Esophagus squamous epithelium (tissue), 5 donors: ENCODE data around the gene CNTN2. TPM values are rescaled to one million over a fixed set of nuclear protein-coding genes. Genes with fewer than 3 reads are reported as not detected.

Experiments
- DNase-seq: peaks from one replicate; lab custom pipeline; 2025; lab: John Stamatoyannopoulos, UW
- H3K27ac ChIP-seq, 4 donors: fragments of 200-600 bp; sonication (generic); one replicate each; pipeline ENCODE4 v1.5.1; 2016 to 2019; ENCODE audit warnings: mild to moderate bottlenecking in 1 of 4
- H3K27me3 ChIP-seq, 4 donors: fragments of 200-600 bp; sonication (generic); 1 replicate in 3 of 4; 2 replicates in 1 of 4; pipeline versions ENCODE4 v1.5.1 to v1.6.0; 2017 to 2021; ENCODE audit warnings: antibody characterized with exemption in 1 of 4
- H3K36me3 ChIP-seq, 3 donors: fragments of 200-600 bp; sonication (generic); one replicate each; pipeline ENCODE4 v1.5.1; 2016 to 2019
- H3K4me1 ChIP-seq, 3 donors: fragments of 200-600 bp; sonication (generic); one replicate each; pipeline ENCODE4 v1.5.1; 2017 to 2019
- H3K4me3 ChIP-seq, 4 donors: fragments of 200-600 bp; sonication (generic); 1 replicate in 3 of 4; 2 replicates in 1 of 4; pipeline ENCODE4 v1.5.1; 2016 to 2019; ENCODE audit warnings: mild to moderate bottlenecking in 2 of 4, moderate library complexity in 1 of 4
- H3K9me3 ChIP-seq, 3 donors: fragments of 200-600 bp; sonication (generic); one replicate each; pipeline ENCODE4 v1.5.1; 2016 to 2019
- POLR2A ChIP-seq, 4 donors: fragments of 450-650 bp; IDR thresholded peaks; one replicate each; pipeline ENCODE4 v1.6.1; 2017; ENCODE audit warnings: antibody characterized with exemption in 4 of 4, mild to moderate bottlenecking in 4 of 4, moderate library complexity in 3 of 4
- WGBS, 2 donors: methylation state at CpG; one replicate each; pipeline ENCODE4 v1.1.5; 2018; 5-methylcytosine and 5-hydroxymethylcytosine counted together
- intact Hi-C: fragments of 100-400 bp; cut with DNase I; formaldehyde crosslinking; loops from one replicate; pipeline ENCODE4 v1.15.0; 2022
- total RNA-seq, 4 donors: library from RNA; depleted of rRNA; stranded (reverse); fragments of >200 nt; gene quantifications; one replicate each; pipeline ENCODE4 v1.1.0, GENCODE V29; 2016
- TF ChIP-seq, protein P1 (sequence below), 6 experiments: fragments of 450-650 bp in 4 of 6; fragments of 200-600 bp in 2 of 6; sonication (generic) in 2 of 6; IDR thresholded peaks; one replicate each; pipeline ENCODE4 v1.5.1; 2016 to 2019; ENCODE audit warnings: antibody characterized with exemption in 6 of 6, mild to moderate bottlenecking in 4 of 6, moderate library complexity in 4 of 6
- donor health status: DM: yes; HTN: yes; CAD: no.

Gene CNTN2
- total RNA-seq, 4 donors from 2014 or later, result 0.19 TPM; not detected in 3

DNA sequence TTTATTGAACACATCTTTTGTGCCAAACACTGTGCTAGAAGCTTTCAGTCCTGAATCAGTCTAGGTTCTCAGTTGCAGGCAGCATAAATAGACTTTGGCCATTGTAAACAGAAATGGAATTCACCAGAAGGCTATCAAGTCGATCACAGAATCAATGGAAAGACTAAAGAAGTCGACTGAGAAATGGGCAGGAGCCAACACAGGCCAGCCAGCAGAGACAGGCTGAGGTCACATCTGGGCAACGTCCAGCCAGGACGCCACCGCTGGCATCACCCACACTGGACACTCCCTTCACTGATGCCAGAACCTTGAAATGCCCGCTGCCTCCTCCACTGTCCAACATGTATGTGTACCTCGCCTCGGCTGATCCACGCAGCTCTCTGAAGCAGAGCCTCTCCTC is 5.5 kb upstream of the CNTN2 start:
- H3K27me3 ChIP-seq, result peaks cover 0 to 90% (median 0%) of the 10 kb centered on the region in 4 donors
- intact Hi-C loops, result no loop called here
- no peak for TF ChIP-seq POLR2A (IDR thresholded peaks at IDR 0.05)
- TF ChIP-seq, protein P1, sequence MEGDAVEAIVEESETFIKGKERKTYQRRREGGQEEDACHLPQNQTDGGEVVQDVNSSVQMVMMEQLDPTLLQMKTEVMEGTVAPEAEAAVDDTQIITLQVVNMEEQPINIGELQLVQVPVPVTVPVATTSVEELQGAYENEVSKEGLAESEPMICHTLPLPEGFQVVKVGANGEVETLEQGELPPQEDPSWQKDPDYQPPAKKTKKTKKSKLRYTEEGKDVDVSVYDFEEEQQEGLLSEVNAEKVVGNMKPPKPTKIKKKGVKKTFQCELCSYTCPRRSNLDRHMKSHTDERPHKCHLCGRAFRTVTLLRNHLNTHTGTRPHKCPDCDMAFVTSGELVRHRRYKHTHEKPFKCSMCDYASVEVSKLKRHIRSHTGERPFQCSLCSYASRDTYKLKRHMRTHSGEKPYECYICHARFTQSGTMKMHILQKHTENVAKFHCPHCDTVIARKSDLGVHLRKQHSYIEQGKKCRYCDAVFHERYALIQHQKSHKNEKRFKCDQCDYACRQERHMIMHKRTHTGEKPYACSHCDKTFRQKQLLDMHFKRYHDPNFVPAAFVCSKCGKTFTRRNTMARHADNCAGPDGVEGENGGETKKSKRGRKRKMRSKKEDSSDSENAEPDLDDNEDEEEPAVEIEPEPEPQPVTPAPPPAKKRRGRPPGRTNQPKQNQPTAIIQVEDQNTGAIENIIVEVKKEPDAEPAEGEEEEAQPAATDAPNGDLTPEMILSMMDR (IDR thresholded peaks at IDR 0.05), result no peak
- H3K9me3 ChIP-seq, result no peaks in the 10 kb centered on the region
- H3K36me3 ChIP-seq, result no peaks in the 10 kb centered on the region
- 77 to 83% methylated on average over 9 of the region's 9 CpGs for WGBS, 2 donors
- no peaks in the 10 kb centered on the region for H3K4me1 ChIP-seq
- H3K4me3 ChIP-seq, result no peak overlapping the region
- no peak overlapping the region for H3K27ac ChIP-seq
- DNase-seq, result no peak

DNA sequence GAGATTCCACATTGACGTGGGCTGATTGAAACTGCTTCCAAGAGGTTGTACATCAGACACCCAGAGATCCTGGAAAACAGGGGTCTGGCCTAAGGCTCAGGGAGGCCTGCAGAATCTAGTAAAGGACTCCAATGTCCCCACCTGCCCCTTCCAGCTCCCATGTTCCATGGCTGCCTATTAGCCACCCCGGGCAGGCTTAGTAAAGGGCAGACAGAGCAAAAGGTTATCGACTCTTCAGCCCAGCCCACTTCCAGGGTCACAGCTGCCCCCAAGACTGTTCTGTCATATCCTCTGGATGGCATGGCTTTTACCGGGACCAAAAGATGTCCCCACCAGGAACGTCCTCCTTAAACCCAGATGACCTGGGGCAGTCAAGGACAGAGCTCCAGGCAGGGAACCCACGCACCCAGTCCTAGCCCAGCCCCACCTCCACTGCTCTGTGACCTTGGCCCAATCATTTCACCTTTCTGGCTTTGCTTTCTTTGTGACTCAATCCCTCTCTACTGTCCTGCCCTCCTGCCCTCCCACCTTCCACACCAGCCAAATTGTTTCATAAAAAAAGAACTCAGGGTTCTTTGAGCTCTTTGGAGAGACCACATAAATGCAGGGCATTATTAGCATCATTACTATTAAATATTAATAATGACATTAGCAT is 4.8 kb upstream of the CNTN2 start:
- Histone ChIP-seq H3K27me3 (peaks cover 0 to 90% (median 2%) of the 10 kb centered on the region in 4 donors), H3K36me3 (no peaks in the 10 kb centered on the region), H3K27ac (no peak overlapping the region), H3K4me3 (no peak overlapping the region), H3K4me1 (peaks cover 0 to 7% (median 0%) of the 10 kb centered on the region in 3 donors), H3K9me3 (no peaks in the 10 kb centered on the region)
- TF ChIP-seq, protein P1 (IDR thresholded peaks at IDR 0.05), result no peak
- no peak for TF ChIP-seq POLR2A (IDR thresholded peaks at IDR 0.05)
- DNase-seq, result no peak
- 69% methylated on average over 2 to 6 of the region's 6 CpGs for WGBS, 2 donors
- intact Hi-C loops, result no loop called here

DNA sequence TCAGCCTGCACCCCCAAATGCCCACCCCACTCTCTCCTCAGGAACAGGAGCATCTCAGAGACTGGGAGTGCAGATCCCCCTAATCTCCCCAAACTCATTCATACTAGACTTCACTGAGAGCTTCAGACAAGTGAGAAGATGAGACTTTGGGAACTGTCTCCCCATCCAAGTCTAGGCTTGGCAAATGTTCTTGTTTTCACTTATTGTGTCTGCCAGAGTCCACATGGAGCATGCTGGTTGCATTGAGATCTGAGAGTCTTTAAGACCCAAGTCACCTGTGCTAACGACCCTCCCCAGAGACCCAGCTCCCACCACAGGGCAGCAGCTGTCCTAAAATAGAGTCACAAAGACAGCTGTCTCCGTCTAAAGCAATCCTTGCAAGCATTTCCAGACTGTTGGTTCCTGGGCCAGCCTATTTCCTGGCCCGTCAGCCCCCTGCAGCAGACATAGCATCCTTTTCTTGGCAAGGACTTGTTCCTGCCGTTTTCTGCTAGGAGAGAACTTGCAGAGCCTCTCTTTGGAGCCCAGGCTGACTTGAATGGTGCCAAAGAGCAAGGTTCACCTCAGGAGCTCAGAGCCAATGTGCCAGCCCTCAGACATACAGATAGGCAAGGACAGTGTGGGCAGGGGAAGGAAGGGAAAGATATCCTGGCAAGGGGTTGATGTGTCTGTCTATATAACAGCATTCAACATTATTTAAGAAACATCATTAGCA is 1.9 kb upstream of the CNTN2 start:
- Histone ChIP-seq H3K9me3 (no peaks in the 10 kb centered on the region), H3K27ac (no peak overlapping the region), H3K27me3 (peaks cover 4 to 96% (median 8%) of the 10 kb centered on the region in 4 donors), H3K4me1 (peaks cover 0 to 10% (median 0%) of the 10 kb centered on the region in 3 donors), H3K4me3 (no peak overlapping the region), H3K36me3 (no peaks in the 10 kb centered on the region)
- intact Hi-C loops, result no loop called here
- DNase-seq, result no peak
- WGBS, 2 donors, result 40% methylated on average over 1 of the region's 4 CpGs; no CpG with 5 or more reads in 1 of the 2 donors
- TF ChIP-seq, protein P1 (IDR thresholded peaks at IDR 0.05), result no peak
- TF ChIP-seq POLR2A (IDR thresholded peaks at IDR 0.05), result no peak

DNA sequence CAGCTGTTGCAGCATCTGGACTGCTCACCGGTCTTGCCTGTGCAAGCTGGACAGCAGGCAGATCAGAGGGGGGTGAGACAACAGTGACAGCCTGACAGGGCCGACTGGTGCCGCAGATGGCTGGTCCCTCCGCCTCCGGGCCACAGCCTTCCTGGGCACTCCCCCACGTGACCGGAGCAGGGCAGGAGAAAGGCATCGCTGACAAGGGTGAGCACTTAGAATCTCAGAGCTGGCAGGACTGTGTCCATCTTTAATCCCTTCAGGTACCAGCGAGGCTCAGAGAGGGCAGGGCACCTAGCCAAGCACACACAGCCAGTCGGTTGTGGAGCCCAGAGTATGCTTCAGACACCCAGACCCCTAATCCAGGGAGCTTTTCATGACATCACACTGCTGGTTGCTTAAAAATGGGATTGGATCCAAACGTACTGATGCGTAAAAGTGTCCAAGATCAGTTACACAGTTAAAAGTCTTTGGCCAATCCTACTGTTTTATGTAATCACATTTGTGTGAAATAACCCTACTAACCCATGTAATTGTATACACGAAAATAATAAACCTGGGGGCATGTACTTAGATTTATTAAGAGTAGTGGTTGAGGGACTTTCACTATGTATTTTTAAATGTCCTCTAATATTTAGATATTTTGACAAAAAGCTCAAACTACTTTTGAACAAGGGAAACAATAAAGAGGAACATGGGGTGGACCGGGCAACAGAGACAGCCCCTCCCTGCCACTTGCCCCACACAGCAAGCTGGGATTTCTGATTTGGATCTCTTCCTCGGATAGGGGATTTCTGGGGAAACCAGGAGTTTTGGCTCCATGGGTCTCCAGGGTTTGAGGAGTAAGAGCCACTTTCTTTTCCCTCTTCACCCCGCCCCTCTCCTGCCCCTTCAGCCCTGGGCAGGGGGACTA is 758 bp upstream of the CNTN2 start:
- H3K4me1 ChIP-seq, result peaks cover 0 to 10% (median 0%) of the 10 kb centered on the region in 3 donors
- intact Hi-C loops, result no loop called here
- peaks cover 4 to 97% (median 8%) of the 10 kb centered on the region in 4 donors for H3K27me3 ChIP-seq
- no peak for TF ChIP-seq POLR2A (IDR thresholded peaks at IDR 0.05)
- TF ChIP-seq, protein P1 (IDR thresholded peaks at IDR 0.05), result no peak
- no peak overlapping the region for H3K4me3 ChIP-seq
- no peak for DNase-seq
- H3K27ac ChIP-seq, result no peak overlapping the region
- no peaks in the 10 kb centered on the region for H3K36me3 ChIP-seq
- H3K9me3 ChIP-seq, result no peaks in the 10 kb centered on the region
- WGBS, 2 donors, result 31 to 44% methylated on average over 5 to 8 of the region's 16 CpGs
